ENCODE results near the gene PTPN1.

PTPN1 gene

GRCh38 chr20:50559856-50560638 lies 49.9 kb downstream of the PTPN1 start:
- Histone ChIP-seq H3K9me3 (no peaks in the 10 kb centered on the region), H3K4me1 (ENCODE audit: control insufficient read depth in 1 of 2, insufficient read depth in 1 of 2, low read depth in 1 of 2, low read length in 1 of 2) (no peaks in the 10 kb centered on the region), H3K36me3 (peaks cover 43% of the 10 kb centered on the region), H3K4me3 (ENCODE audit: low read depth in 1 of 2, low read length in 1 of 2) (no peak overlapping the region), H3K27me3 (no peaks in the 10 kb centered on the region), H3K27ac (no peak overlapping the region)
- TF ChIP-seq CTCF (IDR thresholded peaks at IDR 0.05), result no peak

GRCh38 chr20:50560867-50561266 lies 50.7 kb downstream of the PTPN1 start:
- Histone ChIP-seq H3K9me3 (no peaks in the 10 kb centered on the region), H3K27me3 (no peaks in the 10 kb centered on the region), H3K27ac (no peak overlapping the region), H3K4me3 (ENCODE audit: low read depth in 1 of 2, low read length in 1 of 2) (no peak overlapping the region), H3K4me1 (ENCODE audit: control insufficient read depth in 1 of 2, insufficient read depth in 1 of 2, low read depth in 1 of 2, low read length in 1 of 2) (no peaks in the 10 kb centered on the region), H3K36me3 (peaks cover 51% of the 10 kb centered on the region)
- TF ChIP-seq CTCF (IDR thresholded peaks at IDR 0.05), result no peak

GRCh38 chr20:50561379-50562078 lies 51.3 kb downstream of the PTPN1 start:
- peaks cover 0 to 4% of the 10 kb centered on the region in 2 experiments for H3K4me1 ChIP-seq (ENCODE audit: control insufficient read depth in 1 of 2, insufficient read depth in 1 of 2, low read depth in 1 of 2, low read length in 1 of 2)
- H3K27me3 ChIP-seq, result no peaks in the 10 kb centered on the region
- no peak overlapping the region for H3K4me3 ChIP-seq (ENCODE audit: low read depth in 1 of 2, low read length in 1 of 2)
- peaks cover 58% of the 10 kb centered on the region for H3K36me3 ChIP-seq
- H3K9me3 ChIP-seq, result no peaks in the 10 kb centered on the region
- no peak for TF ChIP-seq CTCF (IDR thresholded peaks at IDR 0.05)
- no peak overlapping the region for H3K27ac ChIP-seq

- no peak for TF ChIP-seq CTCF (IDR thresholded peaks at IDR 0.05)
- Histone ChIP-seq H3K9me3 (no peaks in the 10 kb centered on the region), H3K36me3 (peaks cover 64% of the 10 kb centered on the region), H3K27me3 (no peaks in the 10 kb centered on the region), H3K27ac (no peak overlapping the region), H3K4me1 (ENCODE audit: control insufficient read depth in 1 of 2, insufficient read depth in 1 of 2, low read depth in 1 of 2, low read length in 1 of 2) (peaks cover 0 to 4% of the 10 kb centered on the region in 2 experiments), H3K4me3 (ENCODE audit: low read depth in 1 of 2, low read length in 1 of 2) (no peak overlapping the region)
These were observed 52.1 kb downstream of the PTPN1 start for GRCh38 chr20:50562262-50562701.

- H3K4me1 ChIP-seq (ENCODE audit: control insufficient read depth in 1 of 2, insufficient read depth in 1 of 2, low read depth in 1 of 2, low read length in 1 of 2), result peaks cover 0 to 4% of the 10 kb centered on the region in 2 experiments
- no peak overlapping the region for H3K4me3 ChIP-seq (ENCODE audit: low read depth in 1 of 2, low read length in 1 of 2)
- peaks cover 72% of the 10 kb centered on the region for H3K36me3 ChIP-seq
- H3K9me3 ChIP-seq, result no peaks in the 10 kb centered on the region
- no peak overlapping the region for H3K27ac ChIP-seq
- TF ChIP-seq CTCF (IDR thresholded peaks at IDR 0.05), result no peak
- no peaks in the 10 kb centered on the region for H3K27me3 ChIP-seq
These were observed 53.2 kb downstream of the PTPN1 start for GRCh38 chr20:50563133-50563944.

Data from neutrophil (primary cell).